Measurements from ENCODE around the gene BCL11B.

GRCh38 chr14:99317231-99318090 lies 45.5 kb upstream of the BCL11B start:
- TF ChIP-seq, protein P1, sequence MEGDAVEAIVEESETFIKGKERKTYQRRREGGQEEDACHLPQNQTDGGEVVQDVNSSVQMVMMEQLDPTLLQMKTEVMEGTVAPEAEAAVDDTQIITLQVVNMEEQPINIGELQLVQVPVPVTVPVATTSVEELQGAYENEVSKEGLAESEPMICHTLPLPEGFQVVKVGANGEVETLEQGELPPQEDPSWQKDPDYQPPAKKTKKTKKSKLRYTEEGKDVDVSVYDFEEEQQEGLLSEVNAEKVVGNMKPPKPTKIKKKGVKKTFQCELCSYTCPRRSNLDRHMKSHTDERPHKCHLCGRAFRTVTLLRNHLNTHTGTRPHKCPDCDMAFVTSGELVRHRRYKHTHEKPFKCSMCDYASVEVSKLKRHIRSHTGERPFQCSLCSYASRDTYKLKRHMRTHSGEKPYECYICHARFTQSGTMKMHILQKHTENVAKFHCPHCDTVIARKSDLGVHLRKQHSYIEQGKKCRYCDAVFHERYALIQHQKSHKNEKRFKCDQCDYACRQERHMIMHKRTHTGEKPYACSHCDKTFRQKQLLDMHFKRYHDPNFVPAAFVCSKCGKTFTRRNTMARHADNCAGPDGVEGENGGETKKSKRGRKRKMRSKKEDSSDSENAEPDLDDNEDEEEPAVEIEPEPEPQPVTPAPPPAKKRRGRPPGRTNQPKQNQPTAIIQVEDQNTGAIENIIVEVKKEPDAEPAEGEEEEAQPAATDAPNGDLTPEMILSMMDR (conservative IDR thresholded peaks at IDR 0.05; ENCODE audit: low read depth, low read length), result no peak
- no peak for TF ChIP-seq EZH2 (IDR thresholded peaks at IDR 0.05; ENCODE audit: borderline replicate concordance, low read depth, low read length, poor library complexity, severe bottlenecking)

Measured in A673 (cell line).